ENCODE measurements around the gene STIMATE.

Gene STIMATE

DNA sequence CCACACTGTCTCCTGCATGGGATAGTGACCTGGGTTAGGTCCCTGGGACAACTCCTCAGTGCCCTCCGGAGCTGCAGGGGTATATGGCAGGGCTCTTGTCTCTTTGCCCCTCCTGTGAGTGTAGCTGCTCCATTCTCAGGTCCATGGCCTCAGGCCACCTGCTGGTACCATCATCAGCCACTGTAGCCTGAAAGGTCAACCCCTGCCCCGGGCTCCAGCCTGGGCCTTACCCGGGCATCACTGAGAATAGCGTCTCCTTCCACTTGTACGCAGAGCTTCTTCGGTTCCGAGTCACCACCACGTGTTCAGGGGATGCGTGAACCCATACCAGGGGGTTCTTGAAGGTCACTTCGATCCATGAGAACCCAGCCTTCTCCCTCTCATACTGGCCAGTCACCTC is 80.7 kb downstream of the STIMATE start:
- Histone ChIP-seq H3K27ac (ENCODE audit: low read depth, low read length) (no peak overlapping the region), H3K27me3 (ENCODE audit: insufficient read depth, low read length) (no peaks in the 10 kb centered on the region), H3K9ac (ENCODE audit: low read depth, low read length) (no peak overlapping the region), H3K36me3 (ENCODE audit: insufficient read depth, low read length) (no peaks in the 10 kb centered on the region), H3K4me3 (ENCODE audit: low read length) (no peak overlapping the region), H3K4me1 (ENCODE audit: insufficient read depth, low read length) (peaks cover 8% of the 10 kb centered on the region; the same call in 1 of the 2 replicates), H3K9me3 (ENCODE audit: insufficient read depth, low read depth, low read length) (no peaks in the 10 kb centered on the region)
- 92% methylated on average over 10 of the region's 10 CpGs for WGBS

DNA sequence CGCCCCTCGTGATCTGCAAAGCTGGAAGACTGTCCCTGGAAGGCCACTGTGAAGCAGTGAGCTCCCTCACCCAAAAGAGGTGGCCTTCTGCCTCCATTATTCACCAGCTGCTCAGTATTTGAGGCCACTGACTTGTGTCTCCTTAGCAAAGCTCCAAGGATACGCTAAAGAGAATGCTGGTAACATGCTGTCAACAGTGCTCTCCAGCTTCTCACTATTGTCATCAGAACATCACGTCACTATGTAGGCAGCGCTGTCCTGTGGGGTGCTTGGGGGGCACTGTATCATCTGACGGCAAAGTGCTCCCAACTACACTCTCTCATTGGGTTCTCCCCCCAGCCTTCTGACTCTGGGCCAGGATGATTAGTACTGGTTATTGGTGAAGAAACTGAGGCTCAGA is 81.1 kb downstream of the STIMATE start:
- H3K4me3 ChIP-seq (ENCODE audit: low read length), result no peak overlapping the region
- no peaks in the 10 kb centered on the region for H3K9me3 ChIP-seq (ENCODE audit: insufficient read depth, low read depth, low read length)
- no peak overlapping the region for H3K27ac ChIP-seq (ENCODE audit: low read depth, low read length)
- no peaks in the 10 kb centered on the region for H3K36me3 ChIP-seq (ENCODE audit: insufficient read depth, low read length)
- H3K27me3 ChIP-seq (ENCODE audit: insufficient read depth, low read length), result no peaks in the 10 kb centered on the region
- no peak overlapping the region for H3K9ac ChIP-seq (ENCODE audit: low read depth, low read length)
- WGBS, result 98% methylated on average over 6 of the region's 6 CpGs
- peaks cover 8% of the 10 kb centered on the region; the same call in 1 of the 2 replicates for H3K4me1 ChIP-seq (ENCODE audit: insufficient read depth, low read length)

DNA sequence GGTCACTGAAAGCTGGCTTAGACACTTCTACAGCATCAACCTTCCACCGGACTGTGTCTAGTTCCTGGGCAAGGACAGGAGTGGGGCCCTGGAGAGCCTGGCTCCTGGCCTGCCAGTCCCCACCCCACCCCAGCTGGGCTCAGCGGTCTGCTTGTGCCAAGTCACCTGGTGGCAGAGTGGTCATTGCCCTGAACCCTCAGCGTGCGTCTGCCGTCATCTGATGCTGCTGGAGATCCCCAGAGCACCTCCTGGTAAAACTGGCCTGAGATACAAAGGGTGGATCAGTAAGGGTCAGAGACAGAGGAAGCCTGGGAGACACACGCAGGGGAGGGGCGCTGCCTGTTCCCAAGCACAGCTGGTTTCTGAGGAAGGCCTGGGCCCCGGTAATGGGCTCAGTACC is 83.5 kb downstream of the STIMATE start:
- Histone ChIP-seq H3K27me3 (ENCODE audit: insufficient read depth, low read length) (no peaks in the 10 kb centered on the region), H3K4me1 (ENCODE audit: insufficient read depth, low read length) (no peaks in the 10 kb centered on the region), H3K9ac (ENCODE audit: low read depth, low read length) (no peak overlapping the region), H3K4me3 (ENCODE audit: low read length) (no peak overlapping the region), H3K36me3 (ENCODE audit: insufficient read depth, low read length) (no peaks in the 10 kb centered on the region), H3K9me3 (ENCODE audit: insufficient read depth, low read depth, low read length) (no peaks in the 10 kb centered on the region), H3K27ac (ENCODE audit: low read depth, low read length) (no peak overlapping the region)
- WGBS, result 90% methylated on average over 8 of the region's 8 CpGs

GRCh38 chr3:52811452-52812011 is 85.8 kb downstream of the STIMATE start:
- Histone ChIP-seq H3K4me3 (ENCODE audit: low read length) (no peak overlapping the region), H3K4me1 (ENCODE audit: insufficient read depth, low read length) (no peaks in the 10 kb centered on the region), H3K36me3 (ENCODE audit: insufficient read depth, low read length) (no peaks in the 10 kb centered on the region), H3K27ac (ENCODE audit: low read depth, low read length) (no peak overlapping the region), H3K27me3 (ENCODE audit: insufficient read depth, low read length) (no peaks in the 10 kb centered on the region), H3K9me3 (ENCODE audit: insufficient read depth, low read depth, low read length) (no peaks in the 10 kb centered on the region), H3K9ac (ENCODE audit: low read depth, low read length) (no peak overlapping the region)
- WGBS, result 87% methylated on average over 7 of the region's 7 CpGs

- H3K36me3 ChIP-seq (ENCODE audit: insufficient read depth, low read length), result no peaks in the 10 kb centered on the region
- 93% methylated on average over 11 of the region's 11 CpGs for WGBS
- no peaks in the 10 kb centered on the region for H3K9me3 ChIP-seq (ENCODE audit: insufficient read depth, low read depth, low read length)
- H3K4me1 ChIP-seq (ENCODE audit: insufficient read depth, low read length), result no peaks in the 10 kb centered on the region
- no peaks in the 10 kb centered on the region for H3K27me3 ChIP-seq (ENCODE audit: insufficient read depth, low read length)
- no peak overlapping the region for H3K27ac ChIP-seq (ENCODE audit: low read depth, low read length)
- H3K9ac ChIP-seq (ENCODE audit: low read depth, low read length), result no peak overlapping the region
- H3K4me3 ChIP-seq (ENCODE audit: low read length), result no peak overlapping the region
Observed at GRCh38 chr3:52810923-52811322, 86.4 kb downstream of the STIMATE start.

DNA sequence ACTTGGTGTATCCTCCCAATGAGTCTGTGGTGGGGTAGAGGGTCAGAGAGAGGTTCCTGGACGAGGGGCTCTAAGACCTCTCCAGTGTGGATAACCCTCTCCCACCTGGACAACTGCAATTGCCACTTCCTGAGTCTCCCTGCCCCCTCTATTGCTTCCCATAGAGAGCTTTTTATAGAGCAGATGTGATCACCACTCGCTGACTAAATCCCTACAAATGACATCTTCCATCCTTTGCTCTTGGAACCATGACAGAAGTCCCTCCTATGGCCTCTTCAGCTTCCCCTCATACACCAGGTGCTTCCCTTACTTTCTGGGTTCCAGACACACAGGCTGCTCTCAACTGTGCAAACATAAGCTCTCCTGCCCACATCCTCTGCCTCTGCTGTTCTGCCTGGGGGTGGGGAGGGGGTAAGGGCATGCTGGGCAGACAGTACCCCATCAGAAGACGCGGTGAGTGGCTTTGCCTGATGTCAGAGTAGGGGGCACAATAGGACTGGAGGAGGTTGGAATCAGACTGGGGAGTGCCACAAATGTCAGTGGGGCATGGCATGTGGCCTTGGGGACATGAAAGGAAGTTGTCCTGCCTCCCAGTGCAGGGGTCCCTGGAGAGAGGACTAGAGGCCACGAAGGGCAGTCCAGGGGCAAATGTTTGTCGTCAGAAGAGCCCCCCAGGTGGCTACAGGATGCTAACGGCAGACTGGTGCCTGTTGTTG is 87.5 kb downstream of the STIMATE start:
- H3K27me3 ChIP-seq (ENCODE audit: insufficient read depth, low read length), result no peaks in the 10 kb centered on the region
- no peaks in the 10 kb centered on the region for H3K4me1 ChIP-seq (ENCODE audit: insufficient read depth, low read length)
- no peaks in the 10 kb centered on the region for H3K9me3 ChIP-seq (ENCODE audit: insufficient read depth, low read depth, low read length)
- no peak overlapping the region for H3K9ac ChIP-seq (ENCODE audit: low read depth, low read length)
- no peak overlapping the region for H3K4me3 ChIP-seq (ENCODE audit: low read length)
- H3K27ac ChIP-seq (ENCODE audit: low read depth, low read length), result no peak overlapping the region
- H3K36me3 ChIP-seq (ENCODE audit: insufficient read depth, low read length), result no peaks in the 10 kb centered on the region
- 87% methylated on average over 7 of the region's 7 CpGs for WGBS

GRCh38 chr3:52809149-52809548 is 88.2 kb downstream of the STIMATE start:
- H3K9me3 ChIP-seq (ENCODE audit: insufficient read depth, low read depth, low read length), result no peaks in the 10 kb centered on the region
- 83% methylated on average over 2 of the region's 2 CpGs for WGBS
- H3K36me3 ChIP-seq (ENCODE audit: insufficient read depth, low read length), result no peaks in the 10 kb centered on the region
- H3K27ac ChIP-seq (ENCODE audit: low read depth, low read length), result no peak overlapping the region
- no peaks in the 10 kb centered on the region for H3K27me3 ChIP-seq (ENCODE audit: insufficient read depth, low read length)
- H3K4me1 ChIP-seq (ENCODE audit: insufficient read depth, low read length), result no peaks in the 10 kb centered on the region
- no peak overlapping the region for H3K9ac ChIP-seq (ENCODE audit: low read depth, low read length)
- no peak overlapping the region for H3K4me3 ChIP-seq (ENCODE audit: low read length)

- Histone ChIP-seq H3K9me3 (ENCODE audit: insufficient read depth, low read depth, low read length) (no peaks in the 10 kb centered on the region), H3K27me3 (ENCODE audit: insufficient read depth, low read length) (no peaks in the 10 kb centered on the region), H3K4me3 (ENCODE audit: low read length) (no peak overlapping the region), H3K36me3 (ENCODE audit: insufficient read depth, low read length) (no peaks in the 10 kb centered on the region), H3K9ac (ENCODE audit: low read depth, low read length) (no peak overlapping the region), H3K4me1 (ENCODE audit: insufficient read depth, low read length) (no peaks in the 10 kb centered on the region), H3K27ac (ENCODE audit: low read depth, low read length) (no peak overlapping the region)
- WGBS, result 83% methylated on average over 19 of the region's 19 CpGs
Observed at GRCh38 chr3:52805270-52806039, 91.9 kb downstream of the STIMATE start.

- Histone ChIP-seq H3K9ac (ENCODE audit: low read depth, low read length) (no peak overlapping the region), H3K4me3 (ENCODE audit: low read length) (no peak overlapping the region), H3K27me3 (ENCODE audit: insufficient read depth, low read length) (no peaks in the 10 kb centered on the region), H3K4me1 (ENCODE audit: insufficient read depth, low read length) (no peaks in the 10 kb centered on the region), H3K27ac (ENCODE audit: low read depth, low read length) (no peak overlapping the region), H3K36me3 (ENCODE audit: insufficient read depth, low read length) (no peaks in the 10 kb centered on the region), H3K9me3 (ENCODE audit: insufficient read depth, low read depth, low read length) (no peaks in the 10 kb centered on the region)
- 86% methylated on average over 5 of the region's 5 CpGs for WGBS
Observed at GRCh38 chr3:52801839-52802238, 95.5 kb downstream of the STIMATE start.

DNA sequence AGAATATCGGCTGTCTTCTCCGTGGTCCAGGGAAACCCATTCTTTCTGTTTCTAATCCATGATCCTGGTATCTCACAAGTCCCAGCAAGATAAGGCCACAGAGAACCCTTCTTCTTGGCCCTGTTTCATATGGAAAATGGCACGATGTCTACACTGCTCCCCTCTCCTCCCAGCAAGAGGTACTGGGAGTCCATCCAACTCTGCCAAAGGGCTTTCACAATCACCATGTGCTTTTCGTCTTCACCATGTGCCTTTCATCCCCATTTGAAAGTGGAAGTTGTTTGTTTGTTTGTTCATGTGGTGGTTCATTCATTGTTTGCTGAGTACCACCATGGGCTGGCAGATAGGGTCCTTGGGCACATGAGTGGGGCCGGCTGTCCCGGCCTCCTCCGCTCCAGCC is 97.3 kb downstream of the STIMATE start:
- Histone ChIP-seq H3K4me3 (ENCODE audit: low read length) (no peak overlapping the region), H3K27me3 (ENCODE audit: insufficient read depth, low read length) (no peaks in the 10 kb centered on the region), H3K27ac (ENCODE audit: low read depth, low read length) (no peak overlapping the region), H3K4me1 (ENCODE audit: insufficient read depth, low read length) (no peaks in the 10 kb centered on the region), H3K9me3 (ENCODE audit: insufficient read depth, low read depth, low read length) (no peaks in the 10 kb centered on the region), H3K36me3 (ENCODE audit: insufficient read depth, low read length) (no peaks in the 10 kb centered on the region), H3K9ac (ENCODE audit: low read depth, low read length) (no peak overlapping the region)
- 95% methylated on average over 7 of the region's 7 CpGs for WGBS

DNA sequence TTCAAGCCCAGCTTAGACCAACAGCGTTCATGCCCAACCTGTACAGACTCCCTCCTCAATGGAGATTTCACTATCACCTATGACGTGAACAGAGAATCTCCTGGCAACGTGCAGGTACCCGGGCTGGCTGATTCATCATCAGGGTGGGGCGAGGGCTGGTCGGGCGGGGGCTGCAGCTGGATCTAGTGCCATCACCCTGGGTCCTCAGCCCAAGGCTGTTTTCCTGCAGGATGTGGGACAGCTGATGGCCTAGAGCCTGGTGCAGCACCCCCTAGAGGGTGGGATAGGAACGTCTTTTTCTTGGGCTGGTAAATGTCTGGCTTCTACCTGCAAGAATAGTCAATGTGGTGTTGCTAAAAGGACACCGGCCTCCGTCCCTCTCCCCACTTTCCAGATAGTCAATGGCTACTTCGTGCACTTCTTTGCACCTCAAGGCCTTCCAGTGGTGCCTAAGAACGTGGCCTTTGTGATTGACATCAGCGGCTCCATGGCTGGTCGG is 98.3 kb downstream of the STIMATE start:
- H3K4me1 ChIP-seq (ENCODE audit: insufficient read depth, low read length), result no peaks in the 10 kb centered on the region
- no peaks in the 10 kb centered on the region for H3K36me3 ChIP-seq (ENCODE audit: insufficient read depth, low read length)
- H3K9ac ChIP-seq (ENCODE audit: low read depth, low read length), result no peak overlapping the region
- H3K27me3 ChIP-seq (ENCODE audit: insufficient read depth, low read length), result no peaks in the 10 kb centered on the region
- no peak overlapping the region for H3K27ac ChIP-seq (ENCODE audit: low read depth, low read length)
- H3K9me3 ChIP-seq (ENCODE audit: insufficient read depth, low read depth, low read length), result no peaks in the 10 kb centered on the region
- no peak overlapping the region for H3K4me3 ChIP-seq (ENCODE audit: low read length)
- 68% methylated on average over 14 of the region's 14 CpGs for WGBS
